Measurements from ENCODE around the gene CAPZB. TPM values are rescaled to one million over a fixed set of nuclear protein-coding genes. Genes with fewer than 3 reads are reported as not detected.

The CAPZB gene
- polyA plus RNA-seq, 1 of the 3 experiments (the other 2 are of a cell fraction), result 122 TPM

DNA sequence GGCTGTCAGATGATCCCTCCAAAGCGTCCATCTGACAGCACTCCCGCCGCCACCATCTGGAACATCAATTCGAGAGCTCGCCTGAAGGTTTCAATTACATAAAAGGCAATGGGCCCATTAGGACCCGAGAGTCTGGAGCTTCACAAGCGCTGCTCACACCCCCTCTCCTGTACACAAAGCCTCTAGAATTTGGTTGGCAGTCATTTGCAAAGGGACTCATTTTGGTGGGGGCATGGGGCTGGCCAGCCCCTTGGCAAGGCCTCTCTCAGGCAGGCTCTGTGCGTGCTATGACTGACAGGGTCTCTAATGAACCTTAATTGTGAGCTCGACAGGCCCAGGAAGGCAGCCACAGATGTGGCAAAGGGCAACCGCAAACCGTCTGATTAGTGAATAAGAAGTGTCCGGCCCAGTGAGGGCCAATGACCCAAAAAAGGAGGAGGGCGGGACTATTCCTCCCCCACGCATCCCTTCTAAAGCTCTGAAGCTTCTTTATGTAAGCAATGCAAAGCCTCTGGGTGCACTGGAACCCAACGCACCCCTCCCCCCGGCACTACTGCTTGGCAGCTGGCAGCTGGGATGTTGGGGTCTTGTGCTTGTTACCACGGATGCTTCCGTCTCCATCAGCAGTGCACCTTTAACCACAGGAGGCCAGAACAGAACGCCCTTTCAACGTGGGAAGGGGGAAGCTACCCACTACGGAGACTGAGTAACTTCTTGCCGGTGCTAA, 79.4 kb downstream of the CAPZB start (continued):
- TF ChIP-seq RCOR1 (IDR thresholded peaks at IDR 0.05; ENCODE audit: low read length), result 0 out of 2 replicates have a peak, but pooled peaks have one; percentile 27
- no peak for TF ChIP-seq ZBTB33 (IDR thresholded peaks at IDR 0.05; ENCODE audit: borderline replicate concordance, low read depth)
- peak; percentile 62; the same call in 1 of the 2 replicates for TF ChIP-seq MXI1 (IDR thresholded peaks at IDR 0.05; ENCODE audit: low read depth, low read length)
- peak; percentile 2; the same call in 1 of the 2 replicates for TF ChIP-seq GATA2 (CRISPR knock-in tag; IDR thresholded peaks at IDR 0.05)
- no peak for TF ChIP-seq RFX5 (IDR thresholded peaks at IDR 0.05; ENCODE audit: low read length)
- no peak for TF ChIP-seq SMC3 (IDR thresholded peaks at IDR 0.05; ENCODE audit: low read depth, low read length)
- peak in 1 of 2 experiments; percentile 44; a peak in 1 of 4 replicates for TF ChIP-seq EP300 (IDR thresholded peaks at IDR 0.05; ENCODE audit: borderline replicate concordance in 1 of 2, low read depth in 1 of 2, low read length in 1 of 2)
- no peak for TF ChIP-seq JUND (IDR thresholded peaks at IDR 0.05)
- TF ChIP-seq YY1 (IDR thresholded peaks at IDR 0.05; ENCODE audit: low read depth), result no peak
- TF ChIP-seq TCF12 (IDR thresholded peaks at IDR 0.05), result no peak

- peak; percentile 59 for DNase-seq
- no peak overlapping the region for H2AFZ ChIP-seq (ENCODE audit: low read depth)
- WGBS (ENCODE audit: low lambda C conversion rate), result 87% methylated on average over 9 of the region's 10 CpGs
- peaks cover 6 to 59% of the 10 kb centered on the region in 2 experiments; a peak in 3 of 4 replicates for H3K4me1 ChIP-seq (ENCODE audit: control insufficient read depth in 1 of 2, insufficient read depth in 2 of 2, low read depth in 1 of 2, low read length in 1 of 2)
- no peaks in the 10 kb centered on the region for H3F3A ChIP-seq (replicated peaks; ENCODE audit: insufficient read depth)
- H3K4me3 ChIP-seq (ENCODE audit: low read depth in 2 of 2, low read length in 1 of 2), result no peak overlapping the region
- no peak overlapping the region for H3K4me2 ChIP-seq
- H3K27ac ChIP-seq (ENCODE audit: low read depth in 2 of 2, low read length in 1 of 2), result peak overlapping the region in 1 of 2 experiments; percentile 95; a peak in 2 of 4 replicates
- H3K9me2 ChIP-seq, result no peaks in the 10 kb centered on the region
- ChIA-PET CTCF (interaction anchor here (0.6 to 8.2 kb wide), 25 partner anchors 10 to 255 kb away, joined by 3 to 68 read pairs (median 5); no protein-coding TSS in a partner anchor), POLR2A (interaction anchor here (0.9 to 1.0 kb wide), 2 partner anchors 80 to 240 kb away, joined by 3 to 4 read pairs; partner anchors contain the start of gene CAPZB)
- no peaks in the 10 kb centered on the region for H3K27me3 ChIP-seq (ENCODE audit: insufficient read depth)
- no peak overlapping the region for H3K9ac ChIP-seq
- H3K36me3 ChIP-seq (replicated peaks in 1 of 2; ENCODE audit: control insufficient read depth in 1 of 2, insufficient read depth in 2 of 2, low read length in 1 of 2), result peaks cover 5 to 20% of the 10 kb centered on the region in 2 experiments
- TF ChIP-seq, protein P1, sequence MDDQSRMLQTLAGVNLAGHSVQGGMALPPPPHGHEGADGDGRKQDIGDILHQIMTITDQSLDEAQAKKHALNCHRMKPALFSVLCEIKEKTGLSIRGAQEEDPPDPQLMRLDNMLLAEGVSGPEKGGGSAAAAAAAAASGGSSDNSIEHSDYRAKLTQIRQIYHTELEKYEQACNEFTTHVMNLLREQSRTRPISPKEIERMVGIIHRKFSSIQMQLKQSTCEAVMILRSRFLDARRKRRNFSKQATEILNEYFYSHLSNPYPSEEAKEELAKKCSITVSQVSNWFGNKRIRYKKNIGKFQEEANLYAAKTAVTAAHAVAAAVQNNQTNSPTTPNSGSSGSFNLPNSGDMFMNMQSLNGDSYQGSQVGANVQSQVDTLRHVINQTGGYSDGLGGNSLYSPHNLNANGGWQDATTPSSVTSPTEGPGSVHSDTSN (IDR thresholded peaks at IDR 0.05), result no peak
- no peak for TF ChIP-seq TCF12 (IDR thresholded peaks at IDR 0.05)
- no peak for TF ChIP-seq USF2 (IDR thresholded peaks at IDR 0.05; ENCODE audit: borderline replicate concordance, low read depth, low read length)
- TF ChIP-seq JUND (IDR thresholded peaks at IDR 0.05), result no peak
- no peak for TF ChIP-seq NFIC (IDR thresholded peaks at IDR 0.05; ENCODE audit: borderline replicate concordance)
- no peak for TF ChIP-seq RCOR1 (IDR thresholded peaks at IDR 0.05; ENCODE audit: low read length)
- no peak for TF ChIP-seq IRF3 (IDR thresholded peaks at IDR 0.05; ENCODE audit: low read depth, low read length)
- no peak for TF ChIP-seq USF1 (IDR thresholded peaks at IDR 0.05; ENCODE audit: borderline replicate concordance, low read depth)
- TF ChIP-seq, protein P2, sequence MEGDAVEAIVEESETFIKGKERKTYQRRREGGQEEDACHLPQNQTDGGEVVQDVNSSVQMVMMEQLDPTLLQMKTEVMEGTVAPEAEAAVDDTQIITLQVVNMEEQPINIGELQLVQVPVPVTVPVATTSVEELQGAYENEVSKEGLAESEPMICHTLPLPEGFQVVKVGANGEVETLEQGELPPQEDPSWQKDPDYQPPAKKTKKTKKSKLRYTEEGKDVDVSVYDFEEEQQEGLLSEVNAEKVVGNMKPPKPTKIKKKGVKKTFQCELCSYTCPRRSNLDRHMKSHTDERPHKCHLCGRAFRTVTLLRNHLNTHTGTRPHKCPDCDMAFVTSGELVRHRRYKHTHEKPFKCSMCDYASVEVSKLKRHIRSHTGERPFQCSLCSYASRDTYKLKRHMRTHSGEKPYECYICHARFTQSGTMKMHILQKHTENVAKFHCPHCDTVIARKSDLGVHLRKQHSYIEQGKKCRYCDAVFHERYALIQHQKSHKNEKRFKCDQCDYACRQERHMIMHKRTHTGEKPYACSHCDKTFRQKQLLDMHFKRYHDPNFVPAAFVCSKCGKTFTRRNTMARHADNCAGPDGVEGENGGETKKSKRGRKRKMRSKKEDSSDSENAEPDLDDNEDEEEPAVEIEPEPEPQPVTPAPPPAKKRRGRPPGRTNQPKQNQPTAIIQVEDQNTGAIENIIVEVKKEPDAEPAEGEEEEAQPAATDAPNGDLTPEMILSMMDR (IDR thresholded peaks at IDR 0.05), result peak; percentile 19; the same call in 1 of the 2 replicates
- no peak for TF ChIP-seq FOSL2 (IDR thresholded peaks at IDR 0.05; ENCODE audit: borderline replicate concordance, low read depth)
- no peak for TF ChIP-seq FOXM1 (IDR thresholded peaks at IDR 0.05; ENCODE audit: low read depth)
- TF ChIP-seq RAD21 (IDR thresholded peaks at IDR 0.05; ENCODE audit: low read length), result peak; percentile 52
- peak; percentile 33; the same call in 1 of the 2 replicates for TF ChIP-seq SMC3 (IDR thresholded peaks at IDR 0.05; ENCODE audit: low read depth, low read length)
- no peak for TF ChIP-seq TAF1 (IDR thresholded peaks at IDR 0.05; ENCODE audit: borderline replicate concordance, low read depth, low read length)
- TF ChIP-seq GATA2 (CRISPR knock-in tag; IDR thresholded peaks at IDR 0.05), result 0 out of 2 replicates have a peak, but pooled peaks have one; percentile 18
- TF ChIP-seq CHD2 (IDR thresholded peaks at IDR 0.05; ENCODE audit: low read length, partially characterized antibody), result no peak
- H3K79me2 ChIP-seq (ENCODE audit: insufficient read depth), result peaks cover 94% of the 10 kb centered on the region
- peaks cover 96% of the 10 kb centered on the region for H4K20me1 ChIP-seq (ENCODE audit: insufficient read depth)
- H3K9me3 ChIP-seq, result no peaks in the 10 kb centered on the region
Measured at GRCh38 chr1:19405195-19405760, 80.1 kb downstream of the CAPZB start.

Measured in SK-N-SH (cell line).